Dendritic cell treated with granulocyte-macrophage colony-stimulating factor and Interleukin-4, amounts not matched to agents 40 ng/mL and 50 ng/mL, for 4 days (primary cell): ENCODE data around the gene SNX9.

ENCODE experiments used
- H3K27ac Mint-ChIP-seq: one replicate; pipeline ENCODE4 v1.8.0; 2022; ENCODE audit warnings: mild to moderate bottlenecking, mixed read lengths
- H3K27me3 Mint-ChIP-seq: one replicate; pipeline ENCODE4 v1.8.0; 2022; ENCODE audit warnings: mild to moderate bottlenecking, mixed read lengths
- H3K36me3 Mint-ChIP-seq: one replicate; pipeline ENCODE4 v1.8.0; 2022; ENCODE audit warnings: low read depth, mixed read lengths
- H3K4me1 Mint-ChIP-seq: one replicate; pipeline ENCODE4 v1.8.0; 2022; ENCODE audit warnings: low read depth, mixed read lengths
- H3K4me3 Mint-ChIP-seq: one replicate; pipeline ENCODE4 v1.8.0; 2022; ENCODE audit warnings: mild to moderate bottlenecking, moderate library complexity, mixed read lengths
- H3K9me3 Mint-ChIP-seq: one replicate; pipeline ENCODE4 v1.8.0; 2022; ENCODE audit warnings: mixed read lengths
- intact Hi-C: fragments of 100-400 bp; cut with micrococcal nuclease; formaldehyde crosslinking; loops from one replicate; pipeline ENCODE4 v1.15.0; 2022

The SNX9 gene

GRCh38 chr6:157811137-157811475, 11.9 kb upstream of the SNX9 start:
- Mint-ChIP-seq H3K4me3 (no peak overlapping the region), H3K27ac (no peak overlapping the region), H3K9me3 (peaks cover 22% of the 10 kb centered on the region), H3K36me3 (no peaks in the 10 kb centered on the region), H3K4me1 (peaks cover 28% of the 10 kb centered on the region), H3K27me3 (peaks cover 2% of the 10 kb centered on the region)
- intact Hi-C loops: no loop called here

GRCh38 chr6:157811476-157812173, 11.4 kb upstream of the SNX9 start:
- Mint-ChIP-seq H3K27ac (no peak overlapping the region), H3K27me3 (peaks cover 2% of the 10 kb centered on the region), H3K4me3 (no peak overlapping the region), H3K36me3 (no peaks in the 10 kb centered on the region), H3K4me1 (peaks cover 28% of the 10 kb centered on the region), H3K9me3 (peaks cover 22% of the 10 kb centered on the region)
- intact Hi-C loops: no loop called here

GRCh38 chr6:157812425-157813171, 10.4 kb upstream of the SNX9 start:
- H3K27me3 Mint-ChIP-seq: no peaks in the 10 kb centered on the region
- peaks cover 22% of the 10 kb centered on the region for H3K9me3 Mint-ChIP-seq
- H3K4me3 Mint-ChIP-seq: no peak overlapping the region
- peak overlapping the region; percentile 12 for H3K27ac Mint-ChIP-seq
- peaks cover 28% of the 10 kb centered on the region for H3K4me1 Mint-ChIP-seq
- H3K36me3 Mint-ChIP-seq: no peaks in the 10 kb centered on the region
- intact Hi-C loops: loop anchor here (1.0 kb wide), 1 partner anchor 30 kb away; no protein-coding TSS in a partner anchor

- Mint-ChIP-seq H3K4me1 (peaks cover 28% of the 10 kb centered on the region), H3K36me3 (no peaks in the 10 kb centered on the region), H3K27ac (peak overlapping the region; percentile 12), H3K9me3 (peaks cover 19% of the 10 kb centered on the region), H3K27me3 (peaks cover 2% of the 10 kb centered on the region), H3K4me3 (no peak overlapping the region)
- intact Hi-C loops: loop anchor here (1.0 kb wide), 1 partner anchor 31 kb away; no protein-coding TSS in a partner anchor
Observed at GRCh38 chr6:157813191-157813590, 9.9 kb upstream of the SNX9 start.

GRCh38 chr6:157813750-157814455, 9.1 kb upstream of the SNX9 start:
- H3K4me1 Mint-ChIP-seq: peaks cover 28% of the 10 kb centered on the region
- H3K27ac Mint-ChIP-seq: no peak overlapping the region
- intact Hi-C loops: loop anchor here (1.0 kb wide), 1 partner anchor 32 kb away; no protein-coding TSS in a partner anchor
- H3K4me3 Mint-ChIP-seq: no peak overlapping the region
- no peaks in the 10 kb centered on the region for H3K36me3 Mint-ChIP-seq
- H3K9me3 Mint-ChIP-seq: peaks cover 12% of the 10 kb centered on the region
- H3K27me3 Mint-ChIP-seq: peaks cover 9% of the 10 kb centered on the region

- Mint-ChIP-seq H3K36me3 (no peaks in the 10 kb centered on the region), H3K4me1 (peaks cover 28% of the 10 kb centered on the region), H3K4me3 (no peak overlapping the region), H3K9me3 (peaks cover 10% of the 10 kb centered on the region), H3K27ac (peak overlapping the region; percentile 34), H3K27me3 (peaks cover 19% of the 10 kb centered on the region)
- intact Hi-C loops: no loop called here
Observed at GRCh38 chr6:157814883-157815282, 8.2 kb upstream of the SNX9 start.

GRCh38 chr6:157821342-157822033, 1.6 kb upstream of the SNX9 start:
- Mint-ChIP-seq H3K9me3 (no peaks in the 10 kb centered on the region), H3K4me3 (no peak overlapping the region), H3K27me3 (peaks cover 30% of the 10 kb centered on the region), H3K4me1 (peaks cover 31% of the 10 kb centered on the region), H3K27ac (peak overlapping the region; percentile 90), H3K36me3 (peaks cover 8% of the 10 kb centered on the region)
- intact Hi-C loops: no loop called here

- Mint-ChIP-seq H3K27me3 (peaks cover 30% of the 10 kb centered on the region), H3K27ac (peak overlapping the region; percentile 90), H3K4me1 (peaks cover 31% of the 10 kb centered on the region), H3K4me3 (peak overlapping the region; percentile 68), H3K9me3 (no peaks in the 10 kb centered on the region), H3K36me3 (peaks cover 8% of the 10 kb centered on the region)
- intact Hi-C loops: no loop called here
Observed at GRCh38 chr6:157822245-157823000, 623 bp upstream of the SNX9 start.

GRCh38 chr6:157823528-157824370, 703 bp downstream of the SNX9 start:
- Mint-ChIP-seq H3K4me1 (peaks cover 34% of the 10 kb centered on the region), H3K27me3 (peaks cover 23% of the 10 kb centered on the region), H3K9me3 (no peaks in the 10 kb centered on the region), H3K36me3 (peaks cover 12% of the 10 kb centered on the region), H3K4me3 (peak overlapping the region; percentile 81), H3K27ac (peak overlapping the region; percentile 90)
- intact Hi-C loops: loop anchor here (1.0 kb wide), 1 partner anchor 62 kb away; no protein-coding TSS in a partner anchor

GRCh38 chr6:157825243-157825904, 2.3 kb downstream of the SNX9 start:
- Mint-ChIP-seq H3K27me3 (peaks cover 10% of the 10 kb centered on the region), H3K27ac (peak overlapping the region; percentile 27), H3K4me3 (peak overlapping the region; percentile 81), H3K9me3 (no peaks in the 10 kb centered on the region), H3K36me3 (peaks cover 13% of the 10 kb centered on the region), H3K4me1 (peaks cover 42% of the 10 kb centered on the region)
- intact Hi-C loops: no loop called here

GRCh38 chr6:157830354-157831017, 7.4 kb downstream of the SNX9 start:
- Mint-ChIP-seq H3K36me3 (peaks cover 19% of the 10 kb centered on the region), H3K27ac (no peak overlapping the region), H3K4me3 (no peak overlapping the region), H3K27me3 (no peaks in the 10 kb centered on the region), H3K4me1 (peaks cover 47% of the 10 kb centered on the region), H3K9me3 (peaks cover 8% of the 10 kb centered on the region)
- intact Hi-C loops: no loop called here

- Mint-ChIP-seq H3K9me3 (peaks cover 11% of the 10 kb centered on the region), H3K4me3 (no peak overlapping the region), H3K27ac (no peak overlapping the region), H3K4me1 (peaks cover 47% of the 10 kb centered on the region), H3K36me3 (peaks cover 24% of the 10 kb centered on the region), H3K27me3 (no peaks in the 10 kb centered on the region)
- intact Hi-C loops: no loop called here
Observed at GRCh38 chr6:157831018-157831369, 7.9 kb downstream of the SNX9 start.
